Measurements from ENCODE around the gene MRPS6.

MRPS6 gene

GRCh38 chr21:34179204-34179935 is 106.0 kb downstream of the MRPS6 start:
- no peak overlapping the region for H3K27ac ChIP-seq
- no peak for TF ChIP-seq CTCF (IDR thresholded peaks at IDR 0.05)
- no peak for TF ChIP-seq ZFX (IDR thresholded peaks at IDR 0.05; ENCODE audit: borderline replicate concordance)

- TF ChIP-seq ZFX (IDR thresholded peaks at IDR 0.05; ENCODE audit: borderline replicate concordance) (no peak), CTCF (IDR thresholded peaks at IDR 0.05) (no peak)
- no peak overlapping the region for H3K27ac ChIP-seq
Measured at GRCh38 chr21:34180407-34180806, 107.0 kb downstream of the MRPS6 start.

- no peak for TF ChIP-seq ZFX (IDR thresholded peaks at IDR 0.05; ENCODE audit: borderline replicate concordance)
- no peak overlapping the region for H3K27ac ChIP-seq
Measured at GRCh38 chr21:34180826-34181359, 107.5 kb downstream of the MRPS6 start.

- TF ChIP-seq ZFX (IDR thresholded peaks at IDR 0.05; ENCODE audit: borderline replicate concordance) (no peak), CTCF (IDR thresholded peaks at IDR 0.05) (no peak)
- H3K27ac ChIP-seq, result no peak overlapping the region
Measured at GRCh38 chr21:34181431-34182039, 108.2 kb downstream of the MRPS6 start.

GRCh38 chr21:34182436-34182835 is 109.1 kb downstream of the MRPS6 start:
- no peak overlapping the region for H3K27ac ChIP-seq
- TF ChIP-seq ZFX (IDR thresholded peaks at IDR 0.05; ENCODE audit: borderline replicate concordance) (no peak), CTCF (IDR thresholded peaks at IDR 0.05) (no peak)

- no peak overlapping the region for H3K27ac ChIP-seq
Measured at GRCh38 chr21:34183331-34183928, 110.1 kb downstream of the MRPS6 start.

GRCh38 chr21:34184232-34184631 is 110.9 kb downstream of the MRPS6 start:
- no peak overlapping the region for H3K27ac ChIP-seq
- TF ChIP-seq ZFX (IDR thresholded peaks at IDR 0.05; ENCODE audit: borderline replicate concordance), result no peak
- TF ChIP-seq CTCF (IDR thresholded peaks at IDR 0.05), result no peak

More at GRCh38 chr21:34183331-34183928, 110.1 kb downstream of the MRPS6 start:
- TF ChIP-seq ZFX (IDR thresholded peaks at IDR 0.05; ENCODE audit: borderline replicate concordance) (no peak), CTCF (IDR thresholded peaks at IDR 0.05) (no peak)

Measured in 22Rv1 (cell line).